DMS53 (cell line): ENCODE measurements around the gene ZNF688.

Source experiments
- DNase-seq: peaks from one replicate; lab custom pipeline; 2025; lab: John Stamatoyannopoulos, UW

ZNF688 gene

GRCh38 chr16:30585400-30586191 lies 14.1 kb upstream of the ZNF688 start, which contains the start of gene ZNF785:
ZNF785 (minus strand) TSS chr16:30585697; CDS start chr16:30585611, 86 bp downstream.
- DNase-seq = peak; percentile 98

- DNase-seq = peak; percentile 55
Observed at GRCh38 chr16:30585022-30585399, 13.5 kb upstream of the ZNF688 start.

- no peak for DNase-seq
Observed at GRCh38 chr16:30582611-30583340, 11.3 kb upstream of the ZNF688 start.

GRCh38 chr16:30581457-30581856 lies 9.9 kb upstream of the ZNF688 start:
- DNase-seq = no peak

GRCh38 chr16:30574678-30575077 lies 3.2 kb upstream of the ZNF688 start:
- DNase-seq = peak; percentile 11

GRCh38 chr16:30570636-30571444 lies 674 bp downstream of the ZNF688 start:
- peak; percentile 42 for DNase-seq

- DNase-seq = no peak
Observed at GRCh38 chr16:30569746-30570635, 1.5 kb downstream of the ZNF688 start.

- no peak for DNase-seq
Observed at GRCh38 chr16:30569281-30569680, 2.2 kb downstream of the ZNF688 start.

GRCh38 chr16:30567991-30568638 lies 3.4 kb downstream of the ZNF688 start:
- peak; percentile 39 for DNase-seq

- peak; percentile 6 for DNase-seq
Observed at GRCh38 chr16:30567160-30567990, 4.1 kb downstream of the ZNF688 start.

- no peak for DNase-seq
Observed at GRCh38 chr16:30566531-30566930, 5.0 kb downstream of the ZNF688 start.

- DNase-seq = peak; percentile 9
Observed at GRCh38 chr16:30565984-30566383, 5.5 kb downstream of the ZNF688 start.

GRCh38 chr16:30565526-30565925 lies 6.0 kb downstream of the ZNF688 start:
- no peak for DNase-seq

- peak; percentile 43 for DNase-seq
Observed at GRCh38 chr16:30562021-30562420, 9.5 kb downstream of the ZNF688 start.

GRCh38 chr16:30561089-30561816 lies 10.3 kb downstream of the ZNF688 start:
- DNase-seq = peak; percentile 64

- DNase-seq = no peak
Observed at GRCh38 chr16:30559690-30560089, 11.8 kb downstream of the ZNF688 start.

- DNase-seq = no peak
Observed at GRCh38 chr16:30558789-30559377, 12.6 kb downstream of the ZNF688 start.

GRCh38 chr16:30557957-30558788 lies 13.3 kb downstream of the ZNF688 start, which contains the start of gene ZNF764:
ZNF764 (minus strand) TSS chr16:30558374; CDS start chr16:30558182, 192 bp downstream.
- DNase-seq = peak; percentile 98
